T-helper 1 cell (primary cell): ENCODE data around the gene NR2E3.
"Not testable (repeated sequence)": the region's sequence is repeated elsewhere in the genome, so short reads cannot be mapped to it uniquely, and the experiment has no call there.

Experiments used
- DNase-seq, 5 donors: peaks; one replicate each; pipeline ENCODE4 v3.0.0-alpha.2; 2012 to 2020

Gene NR2E3

GRCh38 chr15:71817351-71817750 is 7.0 kb downstream of the NR2E3 start:
- no peak for DNase-seq

GRCh38 chr15:71820127-71820526 is 9.8 kb downstream of the NR2E3 start:
- no peak for DNase-seq

- no peak for DNase-seq
Measured at GRCh38 chr15:71821547-71822129, 11.3 kb downstream of the NR2E3 start.

GRCh38 chr15:71822890-71823630 is 12.7 kb downstream of the NR2E3 start:
- no peak for DNase-seq

DNA sequence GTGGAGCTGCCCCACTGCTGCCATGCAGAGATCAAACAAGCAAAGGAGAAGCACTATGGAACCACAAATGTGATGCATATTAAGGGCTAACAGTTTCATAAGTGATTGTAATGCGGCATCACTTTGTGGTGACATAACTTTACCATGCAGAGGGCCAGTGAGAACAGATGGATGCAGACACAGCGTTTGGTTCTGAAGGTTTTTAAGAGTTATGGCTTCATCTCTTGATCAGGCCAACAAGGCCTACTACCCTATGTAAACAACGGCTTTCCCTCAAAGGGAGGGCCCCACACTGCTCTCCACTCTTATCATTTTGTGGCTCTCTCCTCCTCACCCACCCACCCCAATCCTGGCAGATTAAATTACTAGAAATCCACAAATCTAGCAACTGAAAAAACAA is 13.4 kb downstream of the NR2E3 start:
- DNase-seq, result no peak

DNA sequence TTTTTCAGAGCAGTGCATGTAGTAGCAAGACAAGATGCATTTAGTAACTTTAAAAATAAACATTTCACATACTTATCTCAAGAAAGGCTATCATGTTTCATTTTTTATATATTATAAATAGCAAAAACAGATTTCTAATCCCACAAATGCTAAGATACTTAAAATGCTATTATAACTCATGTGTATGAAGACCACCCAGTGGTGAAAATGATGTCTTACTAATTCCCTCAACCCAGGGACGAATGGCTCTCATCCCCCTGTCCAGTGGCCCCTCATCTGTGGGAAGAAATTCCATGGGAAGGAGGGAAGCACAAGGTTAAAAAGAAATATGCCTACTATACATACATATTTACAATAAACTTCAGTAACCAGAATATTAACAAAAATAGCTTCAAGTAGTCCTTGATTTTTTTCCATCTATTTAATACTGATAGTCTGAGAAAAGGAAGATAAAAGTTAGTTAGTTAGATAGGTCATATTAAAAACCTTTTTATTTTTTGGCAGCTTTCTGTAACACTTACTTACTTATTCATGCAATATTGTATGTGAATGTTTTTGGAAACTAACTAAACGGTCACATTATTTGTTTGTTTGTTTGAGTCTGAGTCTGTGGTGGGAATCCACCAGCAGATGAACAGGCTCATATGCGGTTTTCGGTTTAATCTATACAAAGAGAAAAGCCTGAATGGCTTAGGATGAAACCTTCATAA is 14.8 kb downstream of the NR2E3 start:
- DNase-seq, result no peak

- DNase-seq, result no peak
Measured at GRCh38 chr15:71826196-71826595, 15.8 kb downstream of the NR2E3 start.

DNA sequence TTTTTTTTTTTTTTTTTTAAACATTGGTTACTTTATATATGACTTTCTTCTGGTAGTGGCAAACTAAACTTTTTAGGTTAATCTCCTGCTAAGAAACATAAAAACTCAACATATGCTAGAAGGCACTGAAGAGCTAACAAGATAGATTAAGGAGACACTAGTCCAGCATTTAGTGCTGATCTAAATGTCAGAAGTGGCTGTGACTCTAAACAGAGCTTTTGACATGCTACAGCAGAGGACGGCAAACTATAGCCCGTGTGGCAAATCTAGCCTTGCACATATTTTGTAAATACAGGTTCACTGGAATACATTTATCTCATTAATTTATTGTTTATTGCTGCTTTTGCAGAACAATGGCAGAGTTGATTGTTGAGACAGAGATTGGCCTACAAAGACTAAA is 20.6 kb downstream of the NR2E3 start:
- no peak for DNase-seq

- DNase-seq, result no peak
Measured at GRCh38 chr15:71841563-71841962, 31.2 kb downstream of the NR2E3 start.

GRCh38 chr15:71844916-71845315 is 34.6 kb downstream of the NR2E3 start:
- no peak for DNase-seq

GRCh38 chr15:71853543-71853942 is 43.2 kb downstream of the NR2E3 start:
- no peak for DNase-seq

GRCh38 chr15:71858232-71858631 is 47.9 kb downstream of the NR2E3 start:
- DNase-seq, result not testable (repeated sequence)
